Measurements from ENCODE around the gene ZBTB7C.

Gene ZBTB7C

DNA sequence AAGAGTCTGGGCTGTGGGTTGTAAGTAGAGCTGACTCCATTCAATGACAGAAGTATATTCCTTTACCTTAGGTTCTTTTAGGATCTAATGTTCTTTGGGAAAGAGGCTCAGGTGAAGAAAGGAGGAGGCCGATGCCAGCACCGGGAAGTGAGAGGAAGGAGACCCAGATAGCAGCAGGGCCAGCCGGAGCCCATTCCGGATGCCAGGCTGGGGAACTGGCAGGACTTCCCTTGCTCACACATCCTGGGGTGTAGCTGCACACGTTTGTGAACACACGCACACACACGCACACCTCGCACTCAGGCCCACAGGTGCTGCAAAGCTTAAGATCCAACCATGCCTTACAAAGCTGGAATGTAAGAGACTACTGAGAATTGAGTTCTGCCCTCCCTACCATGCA is 383.0 kb downstream of the ZBTB7C start:
- DNase-seq = no peak

DNA sequence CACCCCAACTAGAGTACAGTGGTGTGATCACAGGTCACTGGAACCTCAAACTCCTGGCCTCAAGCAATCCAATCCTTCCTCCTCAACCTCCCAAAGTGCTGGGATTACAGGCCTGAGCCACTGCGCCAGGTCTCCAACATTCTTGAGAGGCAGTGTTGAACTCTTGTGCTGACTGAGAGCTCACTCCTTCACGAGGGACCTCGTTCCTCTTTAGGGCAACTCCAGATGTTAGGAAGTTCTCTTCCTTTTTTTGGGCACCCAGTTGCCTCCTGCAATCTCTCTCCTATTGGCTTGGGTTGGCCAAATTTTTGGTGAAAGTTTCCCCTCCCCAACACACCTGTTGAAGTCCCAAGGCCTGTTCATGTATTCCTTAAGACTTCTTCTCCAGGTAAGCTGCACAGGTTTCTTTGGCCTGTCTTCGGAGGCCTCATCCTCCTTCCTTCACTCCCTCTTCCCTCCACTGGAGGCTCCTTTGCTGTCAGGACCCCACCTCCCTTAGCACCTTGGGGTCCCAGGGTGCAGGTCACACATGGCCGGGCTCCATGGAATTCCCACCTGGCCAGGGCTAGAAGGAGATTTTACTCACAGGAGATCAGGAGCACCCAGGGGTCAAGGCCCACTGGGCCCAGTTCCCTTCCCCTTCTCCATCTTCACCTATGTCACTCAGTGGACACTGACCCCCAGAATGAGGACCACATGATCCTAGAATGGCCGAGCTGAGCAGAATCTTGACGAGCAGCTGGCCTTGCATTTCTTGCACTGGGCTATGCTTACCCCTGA is 384.1 kb downstream of the ZBTB7C start:
- DNase-seq = no peak

DNA sequence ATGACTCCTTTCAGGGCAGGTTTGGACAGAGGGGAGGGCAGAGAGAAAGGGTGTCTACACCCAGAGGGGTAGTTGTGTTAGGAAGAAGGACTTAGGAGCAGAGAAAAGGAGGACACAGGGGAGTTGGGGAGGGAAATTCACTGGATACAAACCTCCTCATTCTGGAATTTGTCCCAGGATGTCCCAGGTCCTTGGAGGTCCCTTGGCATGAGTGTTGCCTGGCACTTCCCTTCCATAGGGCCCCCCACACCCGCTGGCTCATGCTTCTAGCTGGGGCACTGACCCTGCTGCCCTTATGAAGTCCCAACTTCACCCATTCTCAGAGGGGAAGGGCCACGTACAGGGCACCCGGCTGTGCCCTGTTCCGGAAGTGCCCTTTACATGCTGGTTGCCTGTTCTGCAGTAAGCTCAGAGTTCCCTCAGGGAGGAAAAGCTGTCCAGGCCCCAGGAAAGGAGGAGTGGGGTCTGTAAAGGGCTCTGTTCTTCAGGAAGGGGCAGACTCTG is 385.1 kb downstream of the ZBTB7C start:
- no peak for DNase-seq

DNA sequence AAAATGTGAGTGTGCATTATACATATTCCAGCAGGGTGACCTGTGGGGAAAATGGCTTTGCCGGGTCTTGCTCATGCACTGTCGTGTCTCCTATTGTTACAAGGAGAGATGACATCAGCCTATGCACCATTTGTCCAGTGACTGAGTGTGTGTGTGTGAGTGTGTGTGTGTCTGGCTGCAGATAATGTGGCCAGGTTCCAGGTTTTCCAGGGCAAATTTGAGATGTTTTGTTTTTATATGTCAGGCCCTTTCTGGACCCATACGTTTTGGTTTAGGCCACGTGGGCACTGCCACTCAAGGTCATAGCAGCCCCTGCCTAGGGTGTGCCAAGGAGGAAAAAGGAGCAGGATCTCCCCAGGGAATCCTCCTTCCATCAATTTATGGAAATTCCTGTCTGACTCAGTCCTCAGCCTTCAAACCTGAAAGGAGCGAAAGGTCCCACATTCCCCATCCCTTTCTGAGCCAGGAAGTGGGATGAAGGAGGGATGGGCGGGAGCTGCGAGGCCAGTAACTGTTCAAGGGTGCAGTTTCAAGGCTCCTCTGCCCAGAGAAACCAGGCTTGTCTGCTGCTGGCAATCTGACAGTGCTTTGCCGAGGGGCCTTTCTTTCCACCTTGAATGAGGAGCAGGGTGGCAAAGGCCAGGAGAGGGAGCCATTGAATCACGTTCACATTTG is 385.7 kb downstream of the ZBTB7C start:
- DNase-seq = peak; percentile 41

DNA sequence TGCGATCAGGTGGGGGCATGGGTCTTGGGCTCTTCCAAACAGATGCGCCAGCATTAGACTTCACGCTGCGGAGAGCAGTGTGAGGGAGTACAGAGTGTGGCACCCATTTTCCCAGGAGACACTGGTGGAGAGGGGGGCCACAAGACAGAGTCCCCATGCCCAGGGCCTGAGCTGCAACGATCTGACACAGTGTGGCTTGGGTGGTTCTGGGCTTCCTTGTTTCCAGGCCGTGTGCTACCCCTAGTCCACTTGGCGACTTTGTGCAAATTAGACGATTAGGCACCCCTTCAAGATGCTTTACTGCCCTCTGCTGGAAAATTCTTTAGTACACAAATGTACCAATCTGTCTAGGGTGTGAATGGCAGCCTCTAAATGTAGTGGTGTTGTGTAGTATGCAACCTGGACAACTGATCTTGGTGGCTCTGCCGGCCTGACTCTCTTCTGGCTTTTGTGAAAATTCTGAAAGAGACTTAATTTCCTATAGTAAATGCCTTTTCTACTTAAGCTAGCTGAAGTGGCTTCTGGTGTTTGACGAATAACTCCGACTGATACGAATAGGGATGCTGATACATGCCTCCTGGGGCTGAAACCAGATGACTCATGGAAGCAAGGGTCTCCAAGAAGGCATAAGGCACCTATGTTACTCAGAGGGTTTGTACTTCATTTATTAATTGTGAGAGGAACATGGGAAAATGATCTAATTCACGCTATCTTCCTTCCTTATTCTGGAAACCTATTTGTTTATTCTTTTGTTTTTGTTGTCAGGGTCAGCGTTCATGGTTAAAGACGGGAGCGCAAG is 386.5 kb downstream of the ZBTB7C start:
- DNase-seq = peak; percentile 72

DNA sequence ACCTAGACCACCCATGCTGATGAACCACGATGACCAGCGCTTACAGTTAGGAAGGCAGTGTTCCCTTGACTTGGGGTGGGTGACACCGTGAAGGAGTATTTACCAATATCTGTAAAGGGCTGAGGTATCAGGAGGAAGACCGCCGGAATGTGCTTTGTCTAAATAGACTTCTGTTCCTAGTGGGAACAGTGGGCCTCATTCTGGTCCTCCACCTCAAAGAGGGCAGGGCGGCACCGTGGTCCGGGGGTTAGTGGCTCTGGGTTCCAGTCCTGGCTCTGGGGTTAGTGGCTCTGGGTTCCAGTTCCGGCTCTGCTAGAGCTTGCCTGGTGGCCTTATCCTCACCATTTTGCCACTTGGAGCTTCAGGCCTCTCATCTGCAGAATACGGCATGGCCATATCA is 387.2 kb downstream of the ZBTB7C start:
- DNase-seq = no peak

DNA sequence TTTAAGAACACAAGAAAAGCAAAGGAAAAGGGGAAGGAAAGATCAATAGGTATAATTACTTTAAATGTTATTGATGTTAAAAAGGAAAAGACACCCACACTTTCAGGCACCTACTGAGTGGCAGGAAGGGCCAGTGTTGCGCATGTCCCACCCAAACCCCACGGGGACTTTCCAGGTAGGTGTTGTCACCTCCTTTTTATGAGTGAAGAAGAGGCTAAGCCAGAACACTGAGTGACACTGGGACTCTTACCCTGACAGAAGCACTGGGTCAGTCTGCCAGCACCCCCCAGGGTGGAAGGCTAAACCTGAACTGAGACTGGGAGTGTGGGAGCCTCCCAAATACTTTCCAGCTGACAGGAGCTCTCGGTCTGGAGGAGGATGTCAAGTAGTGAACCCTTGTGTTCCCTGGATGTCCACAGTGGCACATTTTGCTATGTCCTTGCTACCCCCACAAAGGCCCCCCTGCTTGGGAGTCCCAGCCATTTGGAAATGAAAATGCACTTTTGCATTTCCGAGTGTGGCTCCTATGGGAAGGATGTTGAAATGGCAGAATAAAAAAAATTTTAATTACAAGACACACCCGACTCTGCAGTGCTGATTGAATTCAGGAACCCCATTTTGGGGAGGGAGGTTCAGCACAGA is 387.8 kb downstream of the ZBTB7C start:
- DNase-seq = no peak

DNA sequence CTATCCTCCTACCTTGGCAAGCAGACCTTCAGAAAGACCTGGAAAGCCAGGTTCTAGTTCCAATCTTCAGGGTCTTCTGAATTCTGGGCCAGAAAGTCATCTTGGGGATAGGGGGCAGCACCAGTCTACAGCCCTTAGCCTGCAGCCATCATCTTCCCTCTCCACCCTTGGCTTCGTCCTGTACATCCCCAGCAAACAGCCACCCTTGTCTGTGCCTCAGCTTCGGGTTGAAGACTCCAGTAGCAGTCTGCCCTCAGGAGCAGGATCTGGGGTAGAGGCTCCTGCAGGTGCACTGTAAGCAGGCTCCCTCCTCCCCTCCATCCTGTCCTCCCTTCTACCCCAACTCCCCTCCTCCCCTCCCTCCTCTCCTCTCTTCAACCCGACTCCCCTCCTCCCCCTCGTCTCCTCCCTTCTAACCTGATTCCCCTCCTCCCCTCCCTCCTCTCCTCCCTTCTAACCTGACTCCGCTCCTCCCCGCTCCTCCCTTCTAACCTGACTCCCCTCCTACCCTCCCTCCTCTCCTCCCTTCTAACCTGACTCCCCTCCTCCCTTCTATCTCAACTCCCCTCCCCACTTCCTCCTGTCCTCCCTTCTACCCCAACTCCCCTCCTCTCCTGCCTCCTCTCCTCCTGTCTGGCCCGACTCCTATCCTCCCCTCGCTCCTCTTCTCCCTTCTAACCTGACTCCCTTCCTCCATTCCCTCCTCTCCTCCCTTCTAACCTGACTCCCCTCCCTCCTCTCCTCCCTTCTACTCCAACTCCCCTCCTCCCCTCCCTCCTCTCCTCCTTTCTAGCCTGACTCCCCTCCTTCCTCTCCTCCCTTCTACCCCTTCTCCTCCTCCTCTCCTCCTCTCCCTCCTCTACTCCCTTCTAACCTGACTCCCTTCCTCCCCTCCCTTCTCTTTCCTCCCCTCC is 388.6 kb downstream of the ZBTB7C start:
- no peak for DNase-seq

DNA sequence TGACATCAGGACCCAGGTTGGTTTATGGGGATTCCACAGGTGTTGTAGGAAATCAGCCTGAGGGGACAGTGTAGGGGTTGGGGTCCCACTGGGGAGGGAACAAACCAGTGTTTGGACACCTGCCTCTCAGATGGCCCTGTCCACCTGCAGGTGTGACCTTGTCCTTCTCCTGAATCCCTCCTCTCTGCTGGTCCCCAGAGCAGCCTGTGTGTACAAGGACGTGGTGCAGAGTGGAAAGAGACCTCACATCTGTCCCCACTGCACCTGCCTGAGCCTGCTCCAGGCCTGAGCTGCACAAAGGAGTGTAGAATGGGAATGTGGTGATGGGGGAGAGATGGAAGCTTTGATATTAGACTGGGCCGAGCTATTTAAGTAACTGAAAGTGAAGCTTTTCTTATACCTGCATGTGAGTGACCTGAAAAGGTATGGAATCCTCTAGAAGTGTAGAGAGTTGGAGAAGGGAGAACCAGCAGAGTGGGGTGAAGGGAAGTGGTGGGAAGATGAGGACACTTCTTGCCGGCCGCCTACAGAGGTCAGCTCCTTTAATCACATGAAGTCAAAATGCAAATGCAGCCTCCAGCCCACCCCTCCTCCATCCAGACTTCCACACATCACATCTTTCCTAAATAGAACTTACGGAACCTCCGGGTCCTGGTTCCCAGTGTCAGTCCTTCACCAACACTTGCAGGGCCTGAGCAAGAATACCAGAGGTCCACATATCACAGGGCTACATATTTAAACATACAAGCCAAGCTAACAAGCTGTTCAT is 389.4 kb downstream of the ZBTB7C start:
- DNase-seq = no peak

DNA sequence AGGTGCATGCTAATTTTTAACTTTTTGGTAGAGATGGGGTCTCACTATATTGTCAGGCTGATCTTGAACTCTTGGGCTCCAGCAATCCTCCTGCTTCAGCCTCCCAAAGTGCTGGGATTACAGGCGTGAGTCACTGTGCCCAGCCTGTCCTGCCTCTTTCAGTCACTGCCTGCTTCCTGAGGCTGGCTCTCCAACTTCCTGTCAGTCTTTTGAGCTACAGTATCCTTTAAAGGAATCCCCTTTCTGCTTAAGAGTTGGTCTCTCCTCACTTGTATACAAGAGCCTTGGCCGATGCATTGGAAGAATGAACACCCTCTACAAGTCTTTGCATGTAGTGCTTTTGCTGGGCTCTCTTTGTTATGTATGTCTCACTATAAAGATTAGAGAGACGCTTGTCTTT is 390.3 kb downstream of the ZBTB7C start:
- no peak for DNase-seq

DNA sequence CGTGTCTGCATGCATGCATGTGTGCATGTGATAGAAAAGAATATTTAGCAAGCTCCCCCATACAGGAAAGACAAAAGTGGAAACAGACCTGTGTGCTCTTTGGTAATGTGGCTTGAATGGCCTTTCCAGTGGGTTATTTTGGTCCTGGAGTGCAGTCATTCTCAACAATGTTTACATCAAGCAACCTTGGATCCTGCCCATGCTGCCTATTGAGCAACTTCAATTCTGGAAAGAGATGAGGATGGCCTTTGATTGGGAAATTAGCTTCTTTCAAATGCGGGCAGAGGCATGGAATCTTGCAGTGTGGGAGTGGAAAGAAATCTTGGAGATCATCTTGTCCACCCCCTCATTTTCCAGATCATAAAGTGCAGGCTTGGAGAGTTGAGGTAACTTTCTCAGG is 391.5 kb downstream of the ZBTB7C start:
- no peak for DNase-seq

DNA sequence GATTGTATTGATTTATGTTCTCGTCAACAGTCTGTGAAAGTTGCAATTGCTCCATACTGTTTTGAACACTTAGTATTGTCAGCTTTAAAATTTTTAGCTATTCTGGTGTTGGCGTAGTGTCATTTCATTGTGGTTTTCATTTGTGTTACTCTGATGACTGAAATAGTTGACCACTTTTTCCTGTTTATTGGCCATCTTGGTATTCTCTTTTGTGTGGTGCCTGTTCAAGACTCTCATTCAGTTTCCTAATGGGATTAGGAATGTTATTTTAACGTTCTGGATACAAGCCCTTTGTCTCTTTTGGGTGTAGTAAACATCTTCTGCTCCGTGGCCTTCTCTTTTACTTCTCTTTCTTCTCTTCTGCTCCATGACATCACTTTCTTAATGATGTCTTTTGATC is 396.0 kb downstream of the ZBTB7C start:
- no peak for DNase-seq

DNA sequence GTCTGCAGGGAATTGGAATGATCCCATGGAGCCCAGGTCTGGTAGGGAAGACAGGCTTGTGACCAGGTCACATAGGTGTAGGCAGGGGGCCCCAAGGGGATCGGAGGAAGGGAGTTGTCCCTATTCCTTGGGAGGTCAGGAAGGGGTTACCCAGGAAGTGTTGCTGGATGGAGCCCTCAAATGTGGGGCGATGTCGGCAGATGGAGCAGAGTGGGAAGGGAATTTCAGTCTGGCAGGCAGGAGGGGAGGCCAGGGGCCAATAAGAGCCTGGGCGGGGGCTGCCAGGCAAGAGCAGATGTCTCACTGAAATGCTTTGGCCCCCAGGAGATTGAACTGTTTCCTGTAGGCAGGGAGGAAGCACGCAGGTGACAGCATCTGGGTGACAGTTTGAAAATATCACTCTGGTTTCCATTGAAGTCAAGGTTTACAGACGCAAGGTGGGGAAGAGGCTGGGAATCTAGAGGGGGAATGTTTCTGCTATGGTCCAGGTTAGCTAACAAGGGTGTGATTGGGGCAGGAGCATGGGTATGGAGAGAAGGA is 397.2 kb downstream of the ZBTB7C start:
- no peak for DNase-seq

DNA sequence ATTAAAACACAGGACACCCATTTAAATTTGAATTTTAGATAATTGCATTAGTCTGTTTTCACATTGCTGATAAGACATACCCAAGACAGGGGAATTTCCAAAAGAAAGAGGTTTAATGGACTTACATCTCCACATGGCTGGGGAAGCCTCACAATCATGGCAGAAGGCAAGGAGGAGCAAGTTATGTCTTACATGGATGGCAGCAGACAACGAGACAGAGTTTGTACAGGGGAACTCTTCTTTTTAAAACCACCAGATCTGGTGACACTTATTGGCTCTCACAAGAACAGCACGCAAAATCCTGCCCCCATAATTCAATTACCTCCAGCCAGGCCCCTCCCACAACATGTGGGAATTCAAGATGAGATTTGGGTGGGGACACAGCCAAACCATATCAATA is 398.9 kb downstream of the ZBTB7C start:
- no peak for DNase-seq

DNA sequence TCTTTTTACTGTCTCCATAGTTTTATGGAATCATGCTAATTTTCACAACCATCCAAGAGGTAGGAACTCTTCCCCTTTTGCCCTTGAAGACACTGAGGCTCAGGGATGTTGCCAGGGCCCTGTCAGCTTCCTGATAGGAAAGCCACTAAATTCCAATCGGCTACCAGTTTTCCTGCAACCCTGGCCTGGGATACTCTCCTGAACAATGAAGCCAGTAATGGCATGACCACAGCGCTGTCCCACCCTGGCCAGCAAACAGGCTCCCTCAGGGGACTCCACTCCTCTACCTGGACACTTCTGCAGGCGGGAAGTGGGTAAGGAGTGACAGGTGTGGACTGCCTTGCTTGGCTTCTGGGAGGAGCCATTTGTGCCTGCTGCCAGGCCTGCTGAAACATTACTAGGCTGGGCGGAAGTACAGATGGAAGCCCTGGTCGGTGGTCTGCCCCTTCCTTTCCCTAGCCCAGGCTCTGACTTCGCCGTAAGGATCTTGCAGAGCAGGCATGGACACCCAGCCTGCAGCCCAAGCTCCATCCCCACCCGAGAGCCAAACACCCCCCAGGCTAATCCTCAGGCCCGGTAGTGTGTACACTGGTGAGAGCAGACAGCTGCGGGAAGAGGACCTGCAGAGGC is 400.0 kb downstream of the ZBTB7C start:
- no peak for DNase-seq

DNA sequence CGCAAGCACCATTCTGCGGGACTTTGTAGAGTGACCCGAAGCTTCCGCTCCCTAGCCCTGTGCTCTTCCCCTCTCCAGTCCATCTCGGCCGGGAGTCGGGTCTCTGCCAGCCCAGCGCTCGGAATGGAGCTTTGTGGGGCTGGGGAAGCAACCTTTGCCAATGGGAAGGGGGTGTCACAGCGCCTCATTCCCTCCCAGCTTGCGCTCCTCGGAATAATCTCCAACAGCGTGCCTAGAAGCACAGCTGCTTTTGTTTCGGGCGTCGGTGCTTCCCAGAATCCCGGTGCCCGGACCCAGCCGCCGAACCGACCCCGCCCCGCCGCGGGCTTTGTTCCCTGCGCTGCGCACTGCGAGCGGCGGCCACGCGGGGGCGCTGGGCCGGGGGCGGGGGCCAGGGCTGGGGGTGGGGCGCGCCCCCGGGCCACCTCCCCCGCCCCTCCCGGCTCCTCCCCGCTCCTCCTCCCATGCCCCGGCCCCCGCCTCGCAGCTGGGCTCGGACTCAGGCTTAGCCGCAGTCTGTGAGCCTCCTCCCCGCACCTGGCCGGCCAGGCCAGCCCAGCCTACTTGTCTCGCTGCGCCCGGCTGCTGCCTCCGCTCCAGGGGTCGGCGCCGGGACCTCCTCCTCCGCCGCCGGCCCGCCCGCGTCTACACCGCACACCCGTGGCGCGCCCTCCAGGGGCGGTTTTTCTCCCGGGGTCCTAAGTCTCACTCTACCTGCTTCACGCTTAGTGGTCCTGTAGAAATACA is 401.1 kb downstream of the ZBTB7C start:
- DNase-seq = peak; percentile 64

DNA sequence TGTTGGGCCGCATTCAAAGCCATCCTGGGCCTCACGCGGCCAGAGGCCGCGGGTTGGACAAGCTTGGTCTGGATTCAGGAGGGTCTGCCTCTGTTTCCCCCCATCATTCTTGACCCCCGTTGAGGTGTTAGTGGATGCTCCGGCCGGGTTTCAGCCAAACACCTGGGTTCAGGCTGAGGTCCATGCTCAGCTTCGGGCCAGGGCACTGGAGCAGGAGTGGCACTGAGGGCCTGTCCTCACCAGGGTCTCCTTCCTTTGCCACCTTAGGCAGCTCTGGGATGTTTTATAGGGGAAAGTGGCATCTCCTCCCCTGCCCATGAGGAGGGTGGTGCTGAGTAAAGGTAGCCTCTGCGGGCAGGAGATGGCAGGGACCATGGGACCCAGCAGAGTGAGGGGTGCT is 401.8 kb downstream of the ZBTB7C start:
- no peak for DNase-seq

DNA sequence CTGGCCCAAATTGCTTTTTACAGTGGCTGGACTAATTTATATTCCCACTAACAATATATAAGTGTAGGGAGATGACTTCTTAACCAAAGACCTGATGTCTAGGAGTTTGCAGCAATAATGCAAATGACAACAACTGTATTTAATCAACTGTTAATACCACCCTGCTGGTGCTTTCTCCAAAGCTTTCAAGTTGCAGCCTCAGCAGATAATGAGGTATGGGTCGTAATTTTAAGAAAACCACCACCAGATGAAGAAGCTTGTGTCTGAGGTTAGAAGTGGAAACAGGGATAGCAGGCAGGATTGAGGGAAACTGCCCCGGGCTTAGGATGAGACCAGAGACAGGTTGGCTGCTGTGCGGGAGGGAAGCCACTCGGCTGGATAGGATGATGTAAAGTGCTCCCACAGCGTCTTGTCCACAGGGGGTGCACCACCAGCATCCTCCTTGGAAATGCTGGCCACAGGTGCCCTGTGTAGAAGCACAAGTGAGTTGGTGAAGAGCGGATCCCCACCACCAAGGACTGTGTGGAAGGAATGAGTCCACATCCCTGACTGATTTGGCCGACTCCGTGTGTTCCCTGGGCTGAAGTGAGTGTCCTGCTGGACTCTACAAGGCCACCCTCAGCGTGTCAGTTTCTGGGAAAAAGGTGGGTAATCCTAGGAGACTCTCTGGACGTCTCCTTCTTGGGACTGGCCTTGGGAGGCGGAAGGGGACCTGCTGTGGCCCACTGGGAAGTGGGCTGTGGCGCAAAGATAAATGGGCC is 402.6 kb downstream of the ZBTB7C start:
- no peak for DNase-seq

DNA sequence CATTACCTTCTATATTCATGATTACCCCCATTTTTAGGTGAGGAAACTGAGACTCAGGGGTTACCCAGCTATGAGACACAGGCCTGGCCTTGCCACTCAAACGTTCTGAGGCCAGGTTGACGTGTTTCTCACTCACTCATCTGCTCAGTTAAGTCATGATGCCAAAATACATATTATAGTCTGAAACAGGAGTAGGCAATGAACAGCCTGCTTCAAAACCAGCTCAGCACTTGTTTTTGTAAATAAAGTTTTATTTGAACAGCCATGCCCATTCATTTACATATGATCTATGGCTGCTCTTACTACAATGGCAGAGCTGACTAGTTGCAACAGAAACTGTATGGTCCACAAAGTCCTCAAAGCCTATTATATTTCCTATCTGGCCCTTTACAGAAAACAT is 404.6 kb downstream of the ZBTB7C start:
- DNase-seq = peak; percentile 15
